NK-92 (cell line): ENCODE data around the gene ANKRD33B.
"Not testable (repeated sequence)": the region's sequence is repeated elsewhere in the genome, so short reads cannot be mapped to it uniquely, and the experiment has no call there.

ENCODE experiments used
- DNase-seq: peaks from one replicate; lab custom pipeline; 2025; ENCODE audit not compliant: unreplicated experiment; lab: John Stamatoyannopoulos, UW

ANKRD33B gene

GRCh38 chr5:10556289-10556807 is 7.5 kb upstream of the ANKRD33B start:
- no peak for DNase-seq

GRCh38 chr5:10556893-10557746 is 6.8 kb upstream of the ANKRD33B start:
- DNase-seq = no peak

DNA sequence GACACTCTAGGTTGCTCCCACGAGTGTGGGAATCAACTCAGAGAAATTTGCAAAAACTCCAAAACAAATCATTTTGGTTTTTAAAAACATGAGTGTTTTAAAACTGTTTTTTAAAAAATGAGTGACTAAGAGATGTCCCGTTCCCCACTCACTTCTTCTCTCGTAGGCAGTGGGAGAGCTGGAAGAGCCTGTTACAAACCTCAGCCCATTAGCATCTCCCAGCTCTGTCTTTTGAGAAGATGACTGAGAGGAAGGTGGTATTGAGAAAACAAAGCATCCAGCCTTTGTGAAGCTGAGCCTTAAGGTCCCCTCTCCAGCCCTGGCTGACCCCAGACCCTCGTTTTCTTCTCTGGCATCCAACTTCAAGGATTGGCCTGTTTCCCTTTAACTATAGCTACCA is 4.7 kb upstream of the ANKRD33B start:
- DNase-seq = no peak

DNA sequence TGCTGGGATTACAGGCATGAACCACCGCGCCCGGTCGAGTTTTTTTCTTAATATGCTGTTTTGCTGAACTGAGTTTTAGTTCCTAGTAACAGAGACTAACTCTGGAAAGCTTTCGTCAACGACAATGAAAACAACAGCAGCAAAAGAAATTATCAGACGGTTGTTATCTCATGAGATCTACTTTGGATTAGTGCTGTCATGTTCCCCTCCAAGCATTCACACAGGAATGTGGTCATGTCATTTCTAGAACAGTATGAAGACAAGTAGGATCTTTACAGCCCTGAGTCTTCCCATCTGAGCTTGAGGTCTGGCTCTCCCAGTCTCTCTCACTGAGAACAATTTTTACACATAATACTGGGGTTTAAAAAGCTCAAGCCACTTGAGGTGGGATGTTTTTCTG is 4.0 kb upstream of the ANKRD33B start:
- no peak for DNase-seq

DNA sequence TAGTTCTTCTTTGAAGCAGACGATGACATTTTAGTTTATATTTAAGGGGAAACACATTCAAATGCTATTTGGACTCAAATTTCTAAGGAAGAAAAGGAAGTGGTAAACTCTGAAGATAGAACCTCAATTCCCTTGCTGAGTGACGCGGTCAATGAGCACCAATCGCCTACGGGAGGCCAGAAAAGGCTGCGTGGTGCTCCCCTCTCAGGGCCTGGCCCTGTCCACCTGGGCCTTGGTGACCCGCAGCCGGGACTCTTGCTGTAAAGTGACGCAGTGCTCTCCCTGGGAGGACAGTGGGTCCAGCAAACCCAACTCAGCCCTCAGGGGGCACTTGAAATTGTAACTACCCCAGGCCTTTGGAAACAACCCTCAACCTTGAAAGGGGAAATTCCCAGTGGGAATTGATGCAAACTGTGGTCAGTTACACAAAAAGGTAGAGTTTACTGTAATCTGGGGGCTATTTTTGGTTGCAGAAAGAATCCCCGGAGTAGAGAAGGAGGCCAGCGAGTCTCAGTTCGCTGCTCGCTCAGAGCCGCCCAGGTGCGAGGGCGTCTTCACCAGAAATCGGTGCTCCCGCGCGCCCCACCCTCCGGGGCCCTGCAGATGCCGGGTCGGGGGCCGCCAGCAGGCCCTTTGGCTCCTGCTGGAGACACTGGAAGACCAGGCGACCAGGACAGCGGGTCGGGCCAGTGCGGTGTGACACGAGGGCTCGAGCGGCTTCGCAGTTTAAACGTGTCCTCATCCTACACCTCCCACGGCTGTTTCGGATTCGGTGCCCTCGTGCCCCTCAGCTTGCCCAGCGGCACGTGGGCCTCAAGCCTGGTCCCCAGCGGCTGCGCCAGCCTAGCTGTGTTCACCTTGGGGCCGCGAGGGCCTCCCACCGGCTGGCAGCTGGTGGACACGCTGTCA is 1.4 kb upstream of the ANKRD33B start:
- no peak for DNase-seq

- no peak for DNase-seq
Observed at GRCh38 chr5:10563110-10563944, 543 bp upstream of the ANKRD33B start.

- no peak for DNase-seq
Observed at GRCh38 chr5:10564838-10565784, 1.2 kb downstream of the ANKRD33B start.

DNA sequence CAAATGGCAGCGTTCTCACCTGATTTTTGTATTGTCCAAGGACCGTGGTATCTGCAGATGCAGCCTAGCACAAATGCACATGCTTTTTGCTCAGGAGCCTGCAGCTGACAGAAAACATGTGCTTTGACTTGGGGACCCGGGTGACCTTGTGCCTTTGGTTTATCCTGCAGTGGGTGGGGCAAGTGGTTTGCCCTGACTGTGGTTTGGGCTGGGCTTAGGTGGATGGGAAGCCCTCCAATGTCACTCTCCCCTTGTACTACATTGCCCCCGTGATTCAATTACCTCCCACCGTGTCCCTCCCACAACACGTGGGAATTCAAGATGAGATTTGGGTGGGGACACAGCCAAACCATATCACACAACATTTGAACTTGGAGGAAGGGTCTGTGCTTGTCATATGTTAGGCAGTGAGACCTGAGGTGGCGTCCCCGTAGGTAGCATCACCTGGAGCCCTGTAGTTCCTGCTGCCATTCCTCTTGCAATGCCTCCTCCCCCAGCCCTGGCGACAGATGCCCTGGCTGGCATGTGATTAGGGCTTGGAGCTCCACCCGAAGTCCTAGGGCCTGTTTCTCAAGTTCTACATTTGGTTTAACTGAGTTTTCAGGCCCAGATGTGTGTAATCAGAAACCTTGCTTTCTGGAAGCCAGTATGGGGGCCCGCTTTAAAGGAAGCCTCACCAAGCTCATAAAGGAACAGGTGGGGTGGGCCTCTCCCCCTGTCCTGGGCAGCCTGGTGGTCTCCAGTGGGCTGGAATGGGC is 2.1 kb downstream of the ANKRD33B start:
- DNase-seq = no peak

DNA sequence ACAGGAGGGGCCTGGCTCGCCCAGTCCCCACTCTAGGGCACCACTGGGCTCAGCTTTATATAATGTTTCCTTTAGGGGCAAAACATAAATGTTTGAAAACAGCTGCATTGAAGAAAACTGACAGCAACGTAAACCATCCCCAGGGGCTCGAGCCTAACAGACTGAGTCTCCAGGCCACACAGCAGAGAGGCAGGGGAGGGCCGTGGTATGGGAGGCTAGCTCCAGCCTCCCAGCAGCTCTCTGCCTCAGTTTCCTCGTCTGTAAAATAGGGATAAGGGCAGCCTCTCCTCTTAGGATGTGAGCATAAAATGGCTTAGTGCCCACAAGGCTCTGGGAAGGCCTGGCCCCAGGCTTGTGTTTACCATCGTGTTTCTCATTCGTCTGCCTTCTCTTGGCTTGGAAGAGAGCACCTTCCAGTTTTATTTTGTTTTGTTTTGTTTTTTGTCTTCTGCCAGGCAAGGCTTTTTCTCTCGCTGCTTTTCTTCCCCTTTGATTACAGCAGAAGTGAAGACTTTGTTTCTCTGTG is 2.7 kb downstream of the ANKRD33B start:
- DNase-seq = no peak

DNA sequence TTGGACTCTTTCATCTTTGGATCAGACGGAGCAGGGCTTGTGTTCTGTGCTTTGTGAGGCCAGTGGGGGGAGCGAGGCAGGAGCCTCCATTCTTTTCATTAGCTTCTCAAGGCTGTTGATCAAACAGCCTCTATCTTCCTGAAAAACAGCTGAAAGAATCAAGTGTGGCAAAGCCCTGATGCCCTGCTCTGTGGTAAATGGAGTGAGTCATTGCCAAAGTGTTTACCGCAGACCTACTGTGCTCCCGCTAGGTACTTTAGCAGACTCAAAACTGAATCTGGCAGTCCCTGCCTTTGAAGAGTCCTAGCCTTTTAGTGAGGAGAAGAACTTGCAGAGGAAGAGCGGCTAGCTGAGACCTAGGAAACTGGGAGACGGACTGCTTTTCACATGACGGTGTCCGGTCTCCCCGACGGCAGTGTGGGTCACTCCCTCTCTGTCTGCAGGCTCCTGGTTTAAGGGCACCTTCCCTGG is 3.3 kb downstream of the ANKRD33B start:
- no peak for DNase-seq

GRCh38 chr5:10567781-10568321 is 4.0 kb downstream of the ANKRD33B start:
- DNase-seq = no peak

DNA sequence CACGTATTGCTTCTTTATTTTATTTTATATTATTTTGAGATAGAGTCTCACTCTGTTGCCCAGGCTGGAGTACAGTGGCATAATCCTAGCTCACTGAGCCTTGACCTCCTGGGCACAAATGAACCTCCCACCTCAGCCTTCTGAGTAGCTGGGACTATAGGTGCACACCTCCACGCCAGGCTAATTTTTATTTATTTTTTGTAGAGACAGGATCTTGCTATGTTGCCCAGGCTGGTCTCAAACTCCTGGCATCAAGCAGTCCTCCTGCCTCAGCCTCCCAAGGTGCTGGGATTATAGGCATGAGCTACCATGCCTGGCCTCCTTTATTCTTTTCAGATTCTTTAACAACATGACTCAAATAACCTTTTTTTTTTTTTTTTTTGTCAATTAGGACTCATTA is 6.7 kb downstream of the ANKRD33B start:
- not testable (repeated sequence) for DNase-seq

DNA sequence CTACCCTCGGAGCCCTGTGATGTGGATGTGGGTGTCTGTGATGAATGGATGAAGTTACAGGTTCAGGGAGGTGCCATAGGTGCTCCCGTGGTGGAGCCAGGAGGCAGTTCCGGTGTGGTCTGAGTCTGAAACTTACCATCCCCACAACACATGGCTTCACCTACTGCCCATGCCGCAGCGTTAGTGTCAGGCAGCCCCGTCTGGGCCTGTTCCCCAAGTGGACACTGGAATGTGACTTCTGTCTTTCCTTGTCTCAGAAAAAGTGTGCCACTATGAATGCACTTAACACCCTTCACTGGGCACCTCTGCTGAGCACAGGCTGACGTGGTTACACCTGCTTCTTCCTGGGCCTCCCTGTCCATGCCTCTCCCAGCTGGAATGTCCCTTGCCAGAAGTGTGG is 8.6 kb downstream of the ANKRD33B start:
- no peak for DNase-seq

GRCh38 chr5:10573487-10574145 is 9.7 kb downstream of the ANKRD33B start:
- no peak for DNase-seq

GRCh38 chr5:10574879-10575278 is 11.0 kb downstream of the ANKRD33B start:
- not testable (repeated sequence) for DNase-seq

DNA sequence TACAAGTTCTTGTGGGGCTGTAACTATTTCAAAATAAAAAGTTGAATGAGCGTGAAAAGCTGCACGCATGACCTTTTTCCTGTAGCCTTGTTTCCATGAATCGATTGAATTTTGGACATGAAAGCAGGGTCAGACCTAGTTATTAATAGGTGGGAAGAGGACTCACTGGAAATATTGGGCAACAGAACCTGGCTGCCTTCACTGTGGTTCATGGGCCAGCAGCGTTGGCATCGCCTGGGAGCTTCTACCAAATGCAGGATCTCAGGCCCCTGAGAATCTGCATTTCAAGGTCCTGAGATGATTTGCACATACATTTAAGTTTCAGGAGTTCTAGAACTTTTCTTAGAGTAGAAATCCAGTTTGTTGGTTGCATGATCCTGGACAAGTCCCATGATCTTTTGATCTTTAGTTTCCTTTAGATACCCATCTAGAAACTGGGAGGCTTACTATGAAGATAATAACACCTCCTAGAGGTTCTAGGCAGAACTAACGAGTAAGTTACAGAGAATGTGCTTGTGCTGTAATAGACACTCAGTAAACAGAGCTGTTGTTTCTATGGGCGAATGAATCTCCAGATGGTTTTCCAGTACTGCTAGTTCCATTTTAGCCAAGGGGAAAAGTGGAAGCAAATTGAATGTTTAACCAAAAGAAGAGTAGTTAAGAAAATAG is 12.4 kb downstream of the ANKRD33B start:
- no peak for DNase-seq

DNA sequence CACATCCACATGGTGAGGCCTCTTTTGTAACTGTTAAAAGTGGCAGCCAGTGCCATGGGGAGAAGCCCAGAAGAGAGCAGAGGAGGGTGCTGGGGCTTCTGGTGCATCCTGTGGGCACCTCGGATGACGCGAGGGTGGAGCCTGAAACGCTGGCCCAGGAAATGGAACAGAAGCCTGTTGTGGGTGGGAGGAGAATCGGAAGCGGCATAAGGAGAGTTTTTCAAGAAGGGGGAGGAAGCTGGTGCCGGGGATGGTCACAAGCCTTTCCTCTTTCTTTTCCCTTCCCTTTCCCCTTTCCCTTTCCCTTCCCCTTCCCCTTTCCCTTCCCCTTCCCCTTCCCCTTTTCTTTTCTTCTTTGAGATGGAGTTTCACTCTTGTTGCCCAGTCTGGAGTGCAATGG is 12.9 kb downstream of the ANKRD33B start:
- DNase-seq = no peak
